ENCODE results near the gene TNPO2. TPM values are rescaled to one million over a fixed set of nuclear protein-coding genes. Genes with fewer than 3 reads are reported as not detected.

TNPO2 gene
- total and polyA plus RNA-seq, 2 experiments from 2014 or later = 11.7 to 65.2 TPM

DNA sequence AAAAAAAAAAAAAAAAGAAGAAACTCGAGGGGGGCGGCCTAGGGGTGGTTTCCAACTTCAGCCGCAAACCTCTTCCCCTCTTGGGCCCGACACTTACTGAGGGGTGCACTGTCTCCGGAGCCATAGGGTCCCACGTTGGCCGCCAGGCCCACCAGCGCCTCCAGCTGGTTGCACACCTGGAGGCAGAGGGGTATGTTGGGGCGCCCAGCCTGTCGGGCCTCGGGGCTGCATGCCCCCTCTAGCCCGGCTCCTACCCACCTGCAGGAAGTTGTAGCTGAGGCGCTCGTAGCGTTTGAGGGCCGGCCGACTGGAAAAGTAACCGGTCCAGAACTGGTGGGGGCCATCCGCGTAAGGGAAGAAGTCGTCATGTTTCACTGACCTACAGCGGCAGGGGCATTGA lies 65.8 kb downstream of the TNPO2 start:
- no peaks in the 10 kb centered on the region for H3K79me2 ChIP-seq
- H2AFZ ChIP-seq = no peak overlapping the region
- TF ChIP-seq, protein P1, sequence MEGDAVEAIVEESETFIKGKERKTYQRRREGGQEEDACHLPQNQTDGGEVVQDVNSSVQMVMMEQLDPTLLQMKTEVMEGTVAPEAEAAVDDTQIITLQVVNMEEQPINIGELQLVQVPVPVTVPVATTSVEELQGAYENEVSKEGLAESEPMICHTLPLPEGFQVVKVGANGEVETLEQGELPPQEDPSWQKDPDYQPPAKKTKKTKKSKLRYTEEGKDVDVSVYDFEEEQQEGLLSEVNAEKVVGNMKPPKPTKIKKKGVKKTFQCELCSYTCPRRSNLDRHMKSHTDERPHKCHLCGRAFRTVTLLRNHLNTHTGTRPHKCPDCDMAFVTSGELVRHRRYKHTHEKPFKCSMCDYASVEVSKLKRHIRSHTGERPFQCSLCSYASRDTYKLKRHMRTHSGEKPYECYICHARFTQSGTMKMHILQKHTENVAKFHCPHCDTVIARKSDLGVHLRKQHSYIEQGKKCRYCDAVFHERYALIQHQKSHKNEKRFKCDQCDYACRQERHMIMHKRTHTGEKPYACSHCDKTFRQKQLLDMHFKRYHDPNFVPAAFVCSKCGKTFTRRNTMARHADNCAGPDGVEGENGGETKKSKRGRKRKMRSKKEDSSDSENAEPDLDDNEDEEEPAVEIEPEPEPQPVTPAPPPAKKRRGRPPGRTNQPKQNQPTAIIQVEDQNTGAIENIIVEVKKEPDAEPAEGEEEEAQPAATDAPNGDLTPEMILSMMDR (IDR thresholded peaks at IDR 0.05; ENCODE audit: poor library complexity) = no peak
- TF ChIP-seq EZH2phosphoT487 (IDR thresholded peaks at IDR 0.05; ENCODE audit: low read depth, severe bottlenecking, unreplicated experiment) (no peak), EZH2 (IDR thresholded peaks at IDR 0.05; ENCODE audit: borderline replicate concordance) (no peak)
- no peak overlapping the region for H3K4me2 ChIP-seq
- no peaks in the 10 kb centered on the region for H3K36me3 ChIP-seq (replicated peaks; ENCODE audit: insufficient read depth, low read depth)
- no peaks in the 10 kb centered on the region for H3K9me2 ChIP-seq (replicated peaks; ENCODE audit: insufficient read depth)
- H3K9me3 ChIP-seq (ENCODE audit: low read depth) = no peaks in the 10 kb centered on the region
- over 99% methylated on average over 18 of the region's 22 CpGs for WGBS (ENCODE audit: low lambda C conversion rate, missing lambda C conversion rate)
- H3K4me3 ChIP-seq = no peak overlapping the region
- H4K20me1 ChIP-seq (ENCODE audit: insufficient read depth, poor library complexity, severe bottlenecking) = no peaks in the 10 kb centered on the region
- H3K27ac ChIP-seq = no peak overlapping the region
- H3K27me3 ChIP-seq = no peaks in the 10 kb centered on the region
- H3K4me1 ChIP-seq (ENCODE audit: insufficient read depth) = no peaks in the 10 kb centered on the region
- no peak for DNase-seq (ENCODE audit: low spot score)

DNA sequence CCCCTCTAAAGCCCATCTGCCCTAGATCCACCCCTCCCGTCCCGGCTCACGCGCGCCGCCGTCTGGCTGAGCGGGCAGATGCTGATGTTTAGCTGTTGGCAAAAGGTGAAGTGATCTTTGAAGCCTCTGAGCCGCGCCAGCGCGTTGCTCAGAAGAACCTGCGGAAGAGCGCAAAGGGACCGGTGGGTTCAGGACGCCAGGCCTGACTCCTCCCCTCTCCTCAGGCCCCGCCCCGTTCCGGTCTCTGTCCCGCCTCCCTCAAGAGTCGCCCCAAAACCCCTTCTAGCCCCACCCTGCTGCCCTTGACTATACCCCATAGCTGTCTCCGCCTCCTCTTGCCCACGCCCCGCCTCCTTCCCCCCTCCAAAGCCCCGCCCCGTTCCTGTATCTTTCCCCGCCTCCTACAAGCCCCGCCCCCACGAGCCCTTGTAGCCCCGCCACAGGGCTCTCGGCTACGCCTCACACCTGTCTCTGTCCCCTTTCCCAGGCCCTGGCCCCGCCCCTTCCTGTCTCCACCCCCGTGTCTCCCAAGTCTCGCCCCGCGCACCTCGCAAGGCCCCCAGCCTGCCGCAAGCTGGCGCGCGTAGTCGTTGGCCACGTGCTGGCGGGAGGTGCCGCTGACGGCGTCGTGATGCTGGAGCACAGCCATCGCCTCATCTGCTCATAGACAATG lies 66.7 kb downstream of the TNPO2 start:
- no peak overlapping the region for H3K4me2 ChIP-seq

DNA sequence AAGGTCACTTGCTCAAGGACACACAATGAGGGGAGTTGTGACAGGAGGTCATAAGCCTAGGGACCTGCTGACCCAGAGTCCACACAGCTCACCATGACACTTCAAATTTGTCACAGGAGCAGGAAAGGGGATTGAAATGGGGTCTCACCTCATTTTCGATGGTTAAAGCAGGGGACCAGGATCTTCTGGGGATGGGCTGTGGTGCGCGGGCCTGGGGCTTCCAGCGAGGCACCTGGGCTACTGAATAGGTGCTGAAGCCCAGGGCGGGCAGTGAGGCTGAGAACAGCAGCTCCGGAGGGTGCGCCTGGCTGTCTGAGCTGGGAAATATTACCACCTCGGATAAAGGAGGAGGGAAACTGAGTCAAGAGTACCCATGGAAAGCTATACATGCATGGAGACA lies 68.2 kb downstream of the TNPO2 start:
- Histone ChIP-seq H3K9me2 (replicated peaks; ENCODE audit: insufficient read depth) (no peaks in the 10 kb centered on the region), H4K20me1 (ENCODE audit: insufficient read depth, poor library complexity, severe bottlenecking) (no peaks in the 10 kb centered on the region), H3K27me3 (no peaks in the 10 kb centered on the region), H3K36me3 (replicated peaks; ENCODE audit: insufficient read depth, low read depth) (no peaks in the 10 kb centered on the region), H2AFZ (no peak overlapping the region), H3K4me1 (ENCODE audit: insufficient read depth) (no peaks in the 10 kb centered on the region), H3K9me3 (ENCODE audit: low read depth) (no peaks in the 10 kb centered on the region), H3K27ac (no peak overlapping the region), H3K4me3 (no peak overlapping the region), H3K4me2 (no peak overlapping the region), H3K79me2 (no peaks in the 10 kb centered on the region)
- no peak for TF ChIP-seq EZH2 (IDR thresholded peaks at IDR 0.05; ENCODE audit: borderline replicate concordance)
- TF ChIP-seq, protein P1 (IDR thresholded peaks at IDR 0.05; ENCODE audit: poor library complexity) = no peak
- TF ChIP-seq EZH2phosphoT487 (IDR thresholded peaks at IDR 0.05; ENCODE audit: low read depth, severe bottlenecking, unreplicated experiment) = no peak
- over 99% methylated on average over 8 of the region's 8 CpGs for WGBS (ENCODE audit: low lambda C conversion rate, missing lambda C conversion rate)
- no peak for DNase-seq (ENCODE audit: low spot score)

More for the DNA sequence above, 66.7 kb downstream of the TNPO2 start:
- TF ChIP-seq, protein P1 (IDR thresholded peaks at IDR 0.05; ENCODE audit: poor library complexity) = no peak
- TF ChIP-seq EZH2 (IDR thresholded peaks at IDR 0.05; ENCODE audit: borderline replicate concordance) (no peak), EZH2phosphoT487 (IDR thresholded peaks at IDR 0.05; ENCODE audit: low read depth, severe bottlenecking, unreplicated experiment) (no peak)
- no peaks in the 10 kb centered on the region for H3K36me3 ChIP-seq (replicated peaks; ENCODE audit: insufficient read depth, low read depth)
- no peak overlapping the region for H2AFZ ChIP-seq
- no peak for DNase-seq (ENCODE audit: low spot score)
- 91% methylated on average over 28 of the region's 50 CpGs for WGBS (ENCODE audit: low lambda C conversion rate, missing lambda C conversion rate)
- no peaks in the 10 kb centered on the region for H3K27me3 ChIP-seq
- no peaks in the 10 kb centered on the region for H3K9me3 ChIP-seq (ENCODE audit: low read depth)
- H3K79me2 ChIP-seq = no peaks in the 10 kb centered on the region
- H3K27ac ChIP-seq = no peak overlapping the region
- no peaks in the 10 kb centered on the region for H3K9me2 ChIP-seq (replicated peaks; ENCODE audit: insufficient read depth)
- H3K4me1 ChIP-seq (ENCODE audit: insufficient read depth) = no peaks in the 10 kb centered on the region
- no peak overlapping the region for H3K4me3 ChIP-seq
- H4K20me1 ChIP-seq (ENCODE audit: insufficient read depth, poor library complexity, severe bottlenecking) = no peaks in the 10 kb centered on the region

Data from hepatocyte (in vitro differentiated cells).